ENCODE data around the gene SLC9A6.

Gene SLC9A6

GRCh38 chrX:135974279-135974856 is 10.9 kb upstream of the SLC9A6 start:
- Mint-ChIP-seq H3K4me1 (peaks cover 14% of the 10 kb centered on the region), H3K27ac (peak overlapping the region; percentile 60 to 76 (median 67)), H3K9me3 (peaks cover 6% of the 10 kb centered on the region), H3K27me3 (ENCODE audit: low read depth) (no peaks in the 10 kb centered on the region), H3K4me3 (peak overlapping the region; percentile 81 to 89 (median 85)), H3K36me3 (ENCODE audit: low read depth) (no peaks in the 10 kb centered on the region)
- no peak for TF ChIP-seq CTCF (IDR thresholded peaks at IDR 0.05; ENCODE audit: unreplicated experiment in 3 of 3)

GRCh38 chrX:135975421-135975820 is 9.8 kb upstream of the SLC9A6 start:
- Mint-ChIP-seq H3K9me3 (peaks cover 6% of the 10 kb centered on the region), H3K4me3 (peak overlapping the region in 2 of 3 experiments; percentile 24 to 89), H3K27ac (no peak overlapping the region), H3K27me3 (ENCODE audit: low read depth) (no peaks in the 10 kb centered on the region), H3K36me3 (ENCODE audit: low read depth) (no peaks in the 10 kb centered on the region), H3K4me1 (peaks cover 14% of the 10 kb centered on the region)
- TF ChIP-seq CTCF (IDR thresholded peaks at IDR 0.05; ENCODE audit: unreplicated experiment in 3 of 3): no peak

- Mint-ChIP-seq H3K27ac (no peak overlapping the region), H3K27me3 (ENCODE audit: low read depth) (no peaks in the 10 kb centered on the region)
Measured at GRCh38 chrX:135977611-135978010, 7.6 kb upstream of the SLC9A6 start.

GRCh38 chrX:135981010-135981409 is 4.2 kb upstream of the SLC9A6 start:
- H3K27me3 Mint-ChIP-seq (ENCODE audit: low read depth): no peaks in the 10 kb centered on the region
- H3K4me3 Mint-ChIP-seq: peak overlapping the region in 1 of 3 experiments; percentile 17
- H3K36me3 Mint-ChIP-seq (ENCODE audit: low read depth): no peaks in the 10 kb centered on the region
- peaks cover 26% of the 10 kb centered on the region for H3K9me3 Mint-ChIP-seq
- H3K4me1 Mint-ChIP-seq: peaks cover 13% of the 10 kb centered on the region
- H3K27ac Mint-ChIP-seq: no peak overlapping the region
- TF ChIP-seq CTCF (IDR thresholded peaks at IDR 0.05; ENCODE audit: unreplicated experiment in 3 of 3): no peak

More at GRCh38 chrX:135977611-135978010, 7.6 kb upstream of the SLC9A6 start:
- Mint-ChIP-seq H3K4me3 (no peak overlapping the region), H3K9me3 (peaks cover 13% of the 10 kb centered on the region), H3K36me3 (ENCODE audit: low read depth) (no peaks in the 10 kb centered on the region), H3K4me1 (peaks cover 9% of the 10 kb centered on the region)
- no peak for TF ChIP-seq CTCF (IDR thresholded peaks at IDR 0.05; ENCODE audit: unreplicated experiment in 3 of 3)

- H3K4me3 Mint-ChIP-seq: no peak overlapping the region
- H3K4me1 Mint-ChIP-seq: peaks cover 14% of the 10 kb centered on the region
- H3K36me3 Mint-ChIP-seq (ENCODE audit: low read depth): no peaks in the 10 kb centered on the region
- no peak overlapping the region for H3K27ac Mint-ChIP-seq
- peaks cover 26% of the 10 kb centered on the region for H3K9me3 Mint-ChIP-seq
- TF ChIP-seq CTCF (IDR thresholded peaks at IDR 0.05; ENCODE audit: unreplicated experiment in 3 of 3): no peak
- H3K27me3 Mint-ChIP-seq (ENCODE audit: low read depth): no peaks in the 10 kb centered on the region
Measured at GRCh38 chrX:135981668-135982067, 3.6 kb upstream of the SLC9A6 start.

- Mint-ChIP-seq H3K27ac (peak overlapping the region in 1 of 3 experiments; percentile 14), H3K9me3 (peaks cover 20% of the 10 kb centered on the region), H3K36me3 (ENCODE audit: low read depth) (no peaks in the 10 kb centered on the region), H3K4me1 (peaks cover 17% of the 10 kb centered on the region), H3K27me3 (ENCODE audit: low read depth) (no peaks in the 10 kb centered on the region), H3K4me3 (peak overlapping the region; percentile 79 to 91 (median 85))
- TF ChIP-seq CTCF (IDR thresholded peaks at IDR 0.05; ENCODE audit: unreplicated experiment in 3 of 3): no peak
Measured at GRCh38 chrX:135982860-135983259, 2.4 kb upstream of the SLC9A6 start.
